Stimulated activated CD8-positive, alpha-beta memory T cell treated with anti-CD3 and anti-CD28 coated beads, Interleukin-12 subunit alpha, Interleukin-12 subunit beta, amount 100 ng/mL, for 4 hours (primary cell): ENCODE results near the gene SIM2.
"Not testable (repeated sequence)": the region's sequence is repeated elsewhere in the genome, so short reads cannot be mapped to it uniquely, and the experiment has no call there.

Source experiments
- DNase-seq: peaks from one replicate; pipeline ENCODE4 v3.0.0-alpha.2; 2020; ENCODE audit warnings: low read depth

The SIM2 gene, protein sequence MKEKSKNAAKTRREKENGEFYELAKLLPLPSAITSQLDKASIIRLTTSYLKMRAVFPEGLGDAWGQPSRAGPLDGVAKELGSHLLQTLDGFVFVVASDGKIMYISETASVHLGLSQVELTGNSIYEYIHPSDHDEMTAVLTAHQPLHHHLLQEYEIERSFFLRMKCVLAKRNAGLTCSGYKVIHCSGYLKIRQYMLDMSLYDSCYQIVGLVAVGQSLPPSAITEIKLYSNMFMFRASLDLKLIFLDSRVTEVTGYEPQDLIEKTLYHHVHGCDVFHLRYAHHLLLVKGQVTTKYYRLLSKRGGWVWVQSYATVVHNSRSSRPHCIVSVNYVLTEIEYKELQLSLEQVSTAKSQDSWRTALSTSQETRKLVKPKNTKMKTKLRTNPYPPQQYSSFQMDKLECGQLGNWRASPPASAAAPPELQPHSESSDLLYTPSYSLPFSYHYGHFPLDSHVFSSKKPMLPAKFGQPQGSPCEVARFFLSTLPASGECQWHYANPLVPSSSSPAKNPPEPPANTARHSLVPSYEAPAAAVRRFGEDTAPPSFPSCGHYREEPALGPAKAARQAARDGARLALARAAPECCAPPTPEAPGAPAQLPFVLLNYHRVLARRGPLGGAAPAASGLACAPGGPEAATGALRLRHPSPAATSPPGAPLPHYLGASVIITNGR

DNA sequence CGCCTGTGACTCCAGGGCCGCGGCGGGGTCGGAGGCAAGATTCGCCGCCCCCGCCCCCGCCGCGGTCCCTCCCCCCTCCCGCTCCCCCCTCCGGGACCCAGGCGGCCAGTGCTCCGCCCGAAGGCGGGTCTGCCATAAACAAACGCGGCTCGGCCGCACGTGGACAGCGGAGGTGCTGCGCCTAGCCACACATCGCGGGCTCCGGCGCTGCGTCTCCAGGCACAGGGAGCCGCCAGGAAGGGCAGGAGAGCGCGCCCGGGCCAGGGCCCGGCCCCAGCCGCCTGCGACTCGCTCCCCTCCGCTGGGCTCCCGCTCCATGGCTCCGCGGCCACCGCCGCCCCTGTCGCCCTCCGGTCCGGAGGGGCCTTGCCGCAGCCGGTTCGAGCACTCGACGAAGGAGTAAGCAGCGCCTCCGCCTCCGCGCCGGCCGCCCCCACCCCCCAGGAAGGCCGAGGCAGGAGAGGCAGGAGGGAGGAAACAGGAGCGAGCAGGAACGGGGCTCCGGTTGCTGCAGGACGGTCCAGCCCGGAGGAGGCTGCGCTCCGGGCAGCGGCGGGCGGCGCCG lies at the start of gene SIM2:
Gene SIM2, plus strand, starts transcription at position 135 of the 565 bp plus-strand sequence. CDS start 632 bp downstream, outside the sequence.
- DNase-seq, result no peak

DNA sequence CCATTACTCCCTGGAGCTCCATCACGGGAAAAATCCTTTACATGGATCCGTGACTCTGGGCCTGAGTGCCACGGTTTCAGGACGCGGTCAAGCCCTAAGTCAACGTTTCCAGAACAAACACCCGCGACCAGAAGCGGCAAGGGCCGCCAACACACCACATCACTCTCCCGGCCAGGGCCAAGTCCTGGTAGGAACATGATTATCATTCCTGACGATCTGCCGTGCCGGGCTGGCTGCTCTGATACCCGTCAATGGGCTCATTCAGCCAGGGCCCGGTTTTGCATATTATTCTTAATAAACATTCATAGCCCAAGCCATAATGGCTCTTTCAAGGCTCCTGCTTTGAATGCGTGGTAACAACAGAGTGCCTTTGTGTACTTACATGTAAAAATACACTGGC lies 44.6 kb upstream of the SIM2 start:
- no peak for DNase-seq

DNA sequence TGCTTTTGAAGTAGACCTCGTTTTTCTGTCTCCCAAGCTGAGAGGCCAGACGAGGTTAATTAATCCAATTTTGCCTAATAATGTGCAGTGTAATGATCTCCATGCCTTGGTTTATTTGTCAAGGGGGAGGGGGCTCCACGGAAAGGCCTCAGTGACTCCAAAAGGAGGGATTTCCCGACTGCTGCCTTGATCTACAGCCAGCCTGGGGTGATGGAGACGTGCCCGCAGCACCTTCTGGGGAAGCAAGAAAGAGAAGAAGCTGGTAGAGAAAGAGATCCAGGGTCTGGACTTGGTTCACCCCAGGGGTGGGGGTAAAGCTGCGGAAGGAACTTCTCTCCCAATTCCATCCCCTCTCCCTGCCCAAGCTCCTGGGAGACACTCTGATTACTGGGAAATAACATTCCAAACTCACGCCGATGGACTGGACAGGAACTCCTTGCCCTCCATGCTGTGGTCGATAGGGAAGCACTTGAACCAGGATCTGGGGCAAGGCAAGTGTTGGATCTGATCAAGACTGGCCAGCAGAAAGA lies 44.1 kb upstream of the SIM2 start:
- DNase-seq, result no peak

DNA sequence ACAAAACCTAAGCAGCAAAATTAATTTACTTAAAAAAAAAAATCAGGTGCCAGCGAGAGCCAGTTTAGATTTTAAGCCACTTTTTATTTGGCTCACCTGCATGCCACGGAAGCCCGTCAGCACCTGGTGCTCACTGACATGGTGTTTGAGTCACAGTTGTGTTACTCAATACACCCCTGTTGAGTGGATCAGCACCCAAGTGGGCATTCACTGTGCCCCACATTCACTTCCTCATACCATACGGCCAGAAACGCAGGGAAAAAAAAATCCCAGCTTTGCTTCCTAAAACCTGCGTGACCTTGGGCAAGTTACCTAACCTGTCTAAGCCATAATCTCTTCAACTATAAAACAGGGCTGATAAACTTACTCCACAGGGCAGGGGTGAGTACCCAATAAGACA lies 42.8 kb upstream of the SIM2 start:
- no peak for DNase-seq

DNA sequence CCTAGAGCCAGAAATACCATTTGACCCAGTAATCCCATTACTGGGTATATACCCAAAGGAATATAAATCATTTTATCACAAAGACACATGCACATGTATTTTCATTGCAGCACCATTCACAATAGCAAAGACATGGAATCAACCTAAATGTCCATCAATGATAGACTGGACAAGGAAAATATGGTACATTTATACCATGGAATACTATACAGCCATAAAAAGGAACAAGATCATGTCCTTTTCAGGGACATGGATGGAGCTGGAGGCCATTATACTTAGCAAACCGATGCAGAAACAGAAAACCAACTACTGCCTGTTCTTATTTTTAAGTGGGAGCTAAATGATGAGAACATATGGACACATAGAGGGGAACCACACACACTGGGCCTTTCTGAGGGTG lies 41.6 kb upstream of the SIM2 start:
- DNase-seq, result not testable (repeated sequence)

DNA sequence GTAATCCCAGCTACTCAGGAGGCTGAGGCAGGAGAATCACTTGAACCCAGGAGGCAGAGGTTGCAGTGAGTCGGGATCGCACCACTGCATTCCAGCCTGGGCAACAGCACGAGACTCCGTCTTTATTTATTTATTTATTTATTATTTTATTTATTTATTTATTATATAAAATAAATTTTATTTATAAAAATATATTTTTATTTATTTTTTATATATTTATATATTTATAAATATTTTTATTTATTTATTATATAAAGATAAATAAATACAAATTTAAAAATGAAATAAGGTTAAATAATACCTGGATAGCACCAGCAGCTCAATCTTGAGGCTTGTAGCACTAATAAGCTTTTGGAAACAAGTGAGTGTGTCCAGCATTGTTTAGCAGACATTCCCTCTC lies 40.9 kb upstream of the SIM2 start:
- no peak for DNase-seq

DNA sequence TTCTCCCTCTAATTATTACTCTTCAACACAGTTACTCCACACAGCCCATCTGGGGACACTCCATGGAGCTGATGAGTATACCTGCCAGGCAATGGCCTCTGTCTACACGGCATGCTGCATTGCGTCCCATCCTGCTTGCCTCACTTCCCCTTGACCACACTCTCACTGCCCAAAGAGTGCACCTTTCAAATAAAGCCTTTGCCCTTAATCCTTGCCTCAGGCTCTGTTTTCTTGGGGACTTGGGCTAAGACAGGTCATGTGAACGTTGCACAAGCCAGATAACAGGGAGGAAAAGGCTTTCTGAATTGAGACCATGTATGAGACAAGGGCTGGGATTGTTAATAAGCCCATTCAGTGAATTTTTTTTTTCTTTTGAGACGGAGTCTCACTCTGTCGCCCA lies 40.0 kb upstream of the SIM2 start:
- DNase-seq, result no peak

DNA sequence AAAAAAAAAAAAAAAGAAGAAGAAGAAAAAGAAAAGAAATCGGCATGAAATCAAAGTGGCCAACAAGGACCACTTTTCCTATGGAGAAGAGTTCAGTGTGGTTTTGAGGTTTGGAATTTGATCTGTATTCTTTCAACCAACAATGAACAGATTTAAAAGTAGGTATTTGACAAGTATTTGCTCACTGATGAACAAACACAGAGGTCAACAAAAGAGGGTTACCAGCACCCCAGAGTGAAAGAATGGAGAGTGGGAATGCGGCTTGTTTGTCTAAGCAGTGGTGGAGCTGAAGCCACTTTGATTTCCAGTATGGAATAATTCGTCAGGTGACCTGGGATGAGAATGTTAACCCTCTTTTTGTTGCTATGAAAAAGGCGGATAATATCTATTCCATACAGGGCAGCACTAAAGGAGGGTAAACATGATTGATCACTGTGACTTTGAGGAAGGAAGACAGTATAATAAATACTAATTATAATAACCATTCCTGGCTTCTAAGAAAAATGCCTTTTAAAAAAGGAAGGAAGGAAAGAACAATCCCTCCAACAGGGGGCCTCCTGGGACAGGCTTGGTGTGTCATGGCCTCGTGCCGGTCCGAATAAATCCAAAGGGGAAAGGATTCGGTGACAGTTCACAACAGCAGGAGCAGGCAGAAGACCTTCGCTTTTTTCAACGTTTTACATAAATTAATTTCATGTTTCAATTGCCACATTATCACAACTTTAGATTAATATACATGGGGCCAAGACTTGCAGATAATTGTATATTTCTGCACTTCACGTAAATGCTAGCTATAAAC lies 37.2 kb upstream of the SIM2 start:
- no peak for DNase-seq

DNA sequence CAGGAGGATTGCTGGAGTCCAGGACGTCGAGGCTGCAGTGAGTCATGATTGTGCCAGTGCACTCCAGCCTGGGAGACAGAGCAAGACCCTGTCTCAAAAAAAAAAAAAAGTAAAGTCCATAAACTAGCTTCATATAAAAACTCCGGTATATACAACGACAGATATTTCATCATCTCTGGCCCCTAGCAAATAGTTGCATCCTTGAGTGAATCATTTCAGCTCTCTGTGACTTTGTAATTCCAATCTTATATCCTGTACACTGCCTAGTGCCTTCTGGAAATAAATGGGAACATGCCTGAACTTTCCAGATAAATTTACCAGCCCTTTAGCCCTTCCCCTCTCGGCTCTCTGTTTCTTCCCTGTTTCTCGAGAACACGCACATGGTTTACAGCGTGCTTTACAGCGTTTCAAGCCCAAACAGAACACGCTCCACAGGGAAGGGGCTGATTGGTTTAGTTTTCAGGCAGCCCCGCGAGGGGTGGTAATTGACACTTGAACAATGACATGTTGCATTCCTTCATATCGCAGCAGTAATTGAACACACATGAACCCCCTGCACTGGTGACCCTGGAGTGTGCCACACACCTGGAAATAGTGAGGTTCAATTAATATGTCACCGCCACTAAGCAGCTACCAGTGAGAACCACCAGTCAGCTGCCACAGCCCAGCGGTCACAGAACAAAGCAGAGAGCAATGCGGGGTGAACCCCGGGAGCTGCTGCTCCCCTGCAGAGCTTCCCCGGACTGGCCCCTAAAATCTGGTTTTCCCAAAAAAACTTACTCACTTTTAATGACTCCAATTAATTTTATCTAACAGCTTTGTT lies 35.7 kb upstream of the SIM2 start:
- DNase-seq, result no peak

DNA sequence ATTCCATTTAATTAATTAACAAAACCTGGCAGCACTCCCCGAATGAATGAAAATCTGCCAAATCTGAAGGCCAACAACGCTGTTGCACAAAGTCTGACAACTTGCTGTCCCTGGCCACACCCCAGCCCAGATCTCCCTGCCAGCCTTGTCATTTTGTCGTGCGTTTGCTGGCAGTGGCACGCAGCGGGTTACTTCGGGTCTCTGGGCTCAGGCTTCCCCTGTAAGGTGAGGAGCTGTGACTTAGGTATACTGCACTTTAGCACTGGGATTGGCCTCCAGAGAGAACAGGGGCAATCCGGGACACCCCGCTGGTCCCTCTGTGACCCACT lies 34.3 kb upstream of the SIM2 start:
- no peak for DNase-seq

DNA sequence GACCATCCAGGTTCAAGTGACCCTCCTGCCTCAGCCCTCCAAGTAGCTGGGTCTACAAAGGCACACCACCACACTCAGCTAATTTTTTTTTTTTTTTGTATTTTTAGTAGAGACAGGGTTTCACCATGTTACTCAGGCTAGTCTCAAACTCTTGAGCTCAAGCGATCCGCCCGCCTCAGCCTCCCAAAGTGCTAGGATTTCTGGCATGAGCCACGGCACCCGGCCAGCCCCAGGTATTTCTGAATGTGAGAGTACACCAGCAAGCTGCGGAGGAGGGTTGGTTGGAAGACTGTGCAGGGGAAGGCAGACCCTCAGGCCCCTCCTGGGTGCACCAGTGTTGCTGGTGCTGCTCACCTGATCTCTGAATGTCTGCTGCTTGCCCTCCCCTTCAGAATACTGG lies 33.1 kb upstream of the SIM2 start:
- no peak for DNase-seq

DNA sequence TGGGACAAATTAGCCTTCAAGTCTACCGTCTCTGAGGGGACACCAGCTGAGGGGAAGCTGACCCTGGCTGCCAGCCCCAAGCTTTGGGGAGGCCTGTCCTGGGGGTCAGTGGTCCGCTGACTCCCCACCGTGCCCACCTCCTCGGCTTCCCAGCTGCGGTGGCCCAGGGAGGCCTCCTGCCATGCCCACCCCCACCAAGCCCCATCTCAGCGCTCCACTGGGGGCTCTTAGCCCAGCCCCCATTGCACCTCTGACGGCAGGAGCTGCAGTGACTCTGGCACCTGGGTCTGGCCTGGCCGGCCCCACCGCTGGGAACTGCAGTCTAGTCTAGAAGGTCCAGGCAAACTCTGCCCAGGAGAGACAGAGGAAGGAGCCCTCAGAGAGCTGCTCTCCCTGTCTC lies 30.2 kb upstream of the SIM2 start:
- DNase-seq, result no peak

DNA sequence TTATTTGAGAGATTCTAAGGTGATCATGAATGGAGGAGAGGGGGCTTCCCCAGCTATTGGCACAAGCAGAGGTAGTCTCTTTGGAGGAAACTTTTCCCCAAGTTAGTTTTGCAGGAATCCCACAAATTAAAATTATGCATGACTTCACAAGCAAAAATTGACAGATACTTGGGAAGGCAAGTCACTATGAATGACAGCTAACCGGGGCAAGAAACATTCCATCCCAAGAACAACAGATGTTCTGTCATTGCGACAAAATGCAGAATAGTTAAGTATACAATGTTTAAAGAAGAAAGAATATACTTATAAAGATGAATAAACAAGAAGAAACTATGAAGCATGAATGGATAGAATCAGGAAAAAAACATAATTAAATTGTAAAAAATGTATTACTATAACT lies 27.1 kb upstream of the SIM2 start:
- no peak for DNase-seq

DNA sequence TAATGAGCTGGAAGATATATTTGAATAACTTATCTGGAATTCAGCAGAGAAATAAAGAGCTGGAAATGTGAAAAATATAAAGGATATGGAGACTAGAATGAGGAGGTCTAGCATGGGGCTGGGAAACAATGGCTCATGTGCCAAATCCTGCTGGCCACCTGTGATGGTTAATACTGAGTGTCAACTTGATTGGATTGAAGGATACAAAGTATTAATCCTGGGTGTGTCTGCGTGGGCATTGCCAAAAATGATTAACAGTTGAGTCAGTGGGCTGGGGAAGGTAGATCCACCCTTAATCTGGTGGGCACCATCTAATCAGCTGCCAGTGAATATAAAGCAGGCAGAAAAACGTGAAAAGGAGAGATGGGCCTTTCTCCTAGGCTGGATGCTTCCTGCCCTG lies 26.6 kb upstream of the SIM2 start:
- DNase-seq, result not testable (repeated sequence)

DNA sequence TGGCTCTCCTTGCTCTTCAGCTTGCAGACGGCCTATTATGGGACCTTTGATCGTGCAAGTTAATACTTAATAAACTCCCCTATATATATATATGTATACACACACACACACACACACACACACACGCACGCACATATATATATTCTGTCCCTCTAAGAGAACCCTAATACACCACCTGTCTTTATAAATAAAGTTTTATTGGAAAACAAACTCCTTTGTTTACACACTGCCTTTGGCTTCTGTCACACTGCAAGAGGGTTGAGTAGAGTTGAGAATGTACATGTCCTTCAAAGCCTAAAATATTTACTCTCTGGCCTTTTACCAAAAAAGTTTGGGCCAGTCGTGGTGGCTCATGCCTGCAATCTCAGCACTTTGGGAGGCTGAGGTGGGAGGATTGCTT lies 26.2 kb upstream of the SIM2 start:
- no peak for DNase-seq

DNA sequence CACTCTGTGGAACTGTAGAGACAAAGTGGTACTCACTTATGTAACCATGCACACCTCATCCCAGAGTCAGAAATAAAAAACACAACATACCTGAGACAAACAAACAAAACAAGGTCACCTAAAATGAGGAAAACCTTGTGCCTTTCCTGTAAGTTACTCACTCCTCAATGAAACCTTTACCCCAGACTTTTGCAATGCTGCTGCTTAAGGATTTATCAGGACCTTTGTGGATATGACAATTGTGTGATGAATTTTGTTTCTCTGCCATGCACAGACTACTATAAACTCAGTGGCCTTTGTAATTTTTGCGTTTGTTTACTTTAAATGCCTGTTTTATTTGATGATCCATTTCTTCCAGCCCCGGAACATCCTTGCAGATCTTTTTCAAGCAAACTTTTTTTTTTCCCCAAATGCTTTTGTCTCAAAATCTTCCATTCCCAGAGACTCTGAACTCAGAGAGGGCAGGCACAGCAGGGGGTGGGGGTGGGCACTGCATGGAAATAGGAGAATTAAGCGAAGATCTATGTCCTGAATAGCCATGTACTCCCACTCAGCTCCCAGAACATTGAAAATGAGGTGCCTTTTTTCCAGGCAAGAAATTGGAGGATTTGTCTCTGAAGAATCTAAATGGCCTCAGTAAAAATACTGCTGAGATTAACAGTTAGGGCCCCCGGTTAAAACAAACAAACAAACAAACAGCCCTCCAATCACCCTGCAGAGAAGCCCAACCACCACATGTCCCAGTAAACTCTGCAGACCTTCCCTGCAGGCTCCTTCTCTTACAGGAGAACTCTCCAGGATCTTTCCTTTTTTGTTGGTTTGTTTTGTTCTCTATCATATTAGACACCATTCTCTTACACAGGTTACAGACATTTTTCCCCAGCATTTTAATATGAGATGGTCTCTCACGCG lies 22.6 kb upstream of the SIM2 start:
- DNase-seq, result no peak

DNA sequence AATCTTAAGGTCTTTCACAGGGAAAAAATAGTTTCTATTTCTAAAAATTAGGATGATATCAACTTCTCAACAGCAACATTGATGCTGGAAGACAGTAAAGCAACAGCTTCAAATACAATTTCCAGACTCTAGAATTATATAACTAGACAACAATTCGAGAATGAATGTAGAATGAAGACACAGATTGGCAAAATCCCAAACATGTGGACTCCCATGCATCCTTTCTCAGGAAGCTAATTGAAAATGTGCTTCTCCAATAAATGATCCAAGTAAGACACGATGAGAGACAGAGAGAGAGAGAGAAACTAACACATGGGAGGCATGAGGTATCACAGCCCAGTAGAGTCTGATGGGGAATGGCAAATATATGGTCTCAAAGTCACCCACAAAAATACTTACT lies 21.5 kb upstream of the SIM2 start:
- DNase-seq, result no peak

DNA sequence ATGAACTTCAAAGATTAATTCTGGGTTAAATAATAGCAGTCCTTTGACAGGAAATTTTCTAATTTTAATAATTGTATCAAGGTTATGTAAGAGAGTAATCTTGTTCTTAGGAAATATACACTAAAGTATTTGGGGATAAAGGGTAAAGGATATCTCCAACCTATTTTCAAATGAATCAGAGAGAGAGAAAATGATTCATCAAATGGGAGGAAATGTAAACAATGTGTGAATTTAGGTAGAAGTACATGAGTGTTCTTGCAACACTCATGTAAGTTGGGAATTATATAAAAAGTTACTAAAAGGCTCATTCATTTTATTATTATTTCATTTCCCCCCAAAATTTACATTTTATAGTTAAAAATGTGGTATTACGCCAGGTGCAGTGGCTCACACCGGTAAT lies 20.4 kb upstream of the SIM2 start:
- no peak for DNase-seq

DNA sequence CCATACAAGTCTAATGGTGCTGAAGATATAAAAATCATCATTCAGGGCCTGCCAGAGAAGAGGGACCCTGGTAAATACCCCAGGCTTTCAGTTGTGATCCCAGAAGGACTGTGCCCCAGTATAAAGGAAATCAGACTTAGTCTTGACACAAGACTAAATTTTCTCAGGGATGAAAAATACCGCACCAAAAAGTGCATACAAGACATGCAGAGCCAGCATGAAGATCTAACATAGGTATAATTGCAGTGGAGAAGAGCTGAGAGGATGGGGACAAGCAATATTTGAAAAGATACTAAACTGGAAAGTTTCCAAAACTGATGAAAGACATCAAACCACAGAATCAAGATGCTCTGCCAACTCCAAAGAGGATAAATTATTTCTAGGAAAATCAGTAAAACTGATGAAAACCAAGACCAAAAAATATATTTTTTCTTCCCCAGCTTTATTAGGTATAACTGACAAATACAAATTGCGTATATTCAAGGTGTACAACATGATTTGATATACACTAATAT lies 17.7 kb upstream of the SIM2 start:
- DNase-seq, result no peak
